ENCODE measurements around the gene MRPL50.

Gene MRPL50

GRCh38 chr9:101442318-101442717 lies 43.9 kb upstream of the MRPL50 start:
- Mint-ChIP-seq H3K4me3 (no peak overlapping the region), H3K4me1 (peaks cover 11% of the 10 kb centered on the region), H3K27me3 (ENCODE audit: low read depth) (no peaks in the 10 kb centered on the region), H3K9me3 (no peaks in the 10 kb centered on the region), H3K36me3 (ENCODE audit: low read depth) (no peaks in the 10 kb centered on the region), H3K27ac (no peak overlapping the region)
- TF ChIP-seq, protein P1, sequence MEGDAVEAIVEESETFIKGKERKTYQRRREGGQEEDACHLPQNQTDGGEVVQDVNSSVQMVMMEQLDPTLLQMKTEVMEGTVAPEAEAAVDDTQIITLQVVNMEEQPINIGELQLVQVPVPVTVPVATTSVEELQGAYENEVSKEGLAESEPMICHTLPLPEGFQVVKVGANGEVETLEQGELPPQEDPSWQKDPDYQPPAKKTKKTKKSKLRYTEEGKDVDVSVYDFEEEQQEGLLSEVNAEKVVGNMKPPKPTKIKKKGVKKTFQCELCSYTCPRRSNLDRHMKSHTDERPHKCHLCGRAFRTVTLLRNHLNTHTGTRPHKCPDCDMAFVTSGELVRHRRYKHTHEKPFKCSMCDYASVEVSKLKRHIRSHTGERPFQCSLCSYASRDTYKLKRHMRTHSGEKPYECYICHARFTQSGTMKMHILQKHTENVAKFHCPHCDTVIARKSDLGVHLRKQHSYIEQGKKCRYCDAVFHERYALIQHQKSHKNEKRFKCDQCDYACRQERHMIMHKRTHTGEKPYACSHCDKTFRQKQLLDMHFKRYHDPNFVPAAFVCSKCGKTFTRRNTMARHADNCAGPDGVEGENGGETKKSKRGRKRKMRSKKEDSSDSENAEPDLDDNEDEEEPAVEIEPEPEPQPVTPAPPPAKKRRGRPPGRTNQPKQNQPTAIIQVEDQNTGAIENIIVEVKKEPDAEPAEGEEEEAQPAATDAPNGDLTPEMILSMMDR (IDR thresholded peaks at IDR 0.05; ENCODE audit: unreplicated experiment in 3 of 3): no peak

DNA sequence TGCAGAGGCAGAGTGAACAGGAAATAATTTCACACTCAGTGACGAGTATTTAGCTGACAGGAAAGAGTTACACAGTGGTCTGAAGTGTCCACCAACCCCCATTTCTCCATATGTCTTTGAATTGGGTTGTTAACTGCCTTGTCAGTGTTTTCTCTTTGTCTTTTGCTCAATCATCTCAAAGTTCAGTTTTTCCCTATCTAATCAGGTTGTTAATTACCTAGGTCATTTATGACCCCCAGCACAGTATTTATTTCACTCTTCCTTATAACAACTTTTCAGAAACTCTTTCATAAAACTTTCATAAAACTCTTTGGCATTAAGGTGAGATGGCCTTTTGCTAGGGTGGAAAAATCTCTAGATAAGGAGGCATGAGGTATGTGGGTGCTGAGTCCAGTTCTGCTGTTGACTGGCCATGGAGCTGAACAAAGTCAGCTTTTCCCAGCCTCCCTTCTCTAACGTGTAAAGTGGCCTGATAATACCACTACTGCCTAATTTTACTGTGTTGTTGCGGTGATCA lies 42.4 kb upstream of the MRPL50 start:
- Mint-ChIP-seq H3K9me3 (no peaks in the 10 kb centered on the region), H3K27me3 (ENCODE audit: low read depth) (no peaks in the 10 kb centered on the region), H3K4me3 (no peak overlapping the region), H3K27ac (no peak overlapping the region), H3K36me3 (ENCODE audit: low read depth) (no peaks in the 10 kb centered on the region), H3K4me1 (peaks cover 11% of the 10 kb centered on the region)
- TF ChIP-seq, protein P1 (IDR thresholded peaks at IDR 0.05; ENCODE audit: unreplicated experiment in 3 of 3): no peak

GRCh38 chr9:101438523-101438922 lies 40.1 kb upstream of the MRPL50 start:
- TF ChIP-seq, protein P1 (IDR thresholded peaks at IDR 0.05; ENCODE audit: unreplicated experiment in 3 of 3): no peak
- Mint-ChIP-seq H3K4me1 (peaks cover 7% of the 10 kb centered on the region), H3K9me3 (no peaks in the 10 kb centered on the region), H3K27me3 (ENCODE audit: low read depth) (no peaks in the 10 kb centered on the region), H3K27ac (no peak overlapping the region), H3K36me3 (ENCODE audit: low read depth) (no peaks in the 10 kb centered on the region), H3K4me3 (no peak overlapping the region)

GRCh38 chr9:101437806-101438232 lies 39.4 kb upstream of the MRPL50 start:
- Mint-ChIP-seq H3K27me3 (ENCODE audit: low read depth) (no peaks in the 10 kb centered on the region), H3K9me3 (no peaks in the 10 kb centered on the region), H3K4me3 (no peak overlapping the region), H3K27ac (no peak overlapping the region), H3K36me3 (ENCODE audit: low read depth) (no peaks in the 10 kb centered on the region), H3K4me1 (peaks cover under 1% of the 10 kb centered on the region)
- TF ChIP-seq, protein P1 (IDR thresholded peaks at IDR 0.05; ENCODE audit: unreplicated experiment in 3 of 3): no peak

DNA sequence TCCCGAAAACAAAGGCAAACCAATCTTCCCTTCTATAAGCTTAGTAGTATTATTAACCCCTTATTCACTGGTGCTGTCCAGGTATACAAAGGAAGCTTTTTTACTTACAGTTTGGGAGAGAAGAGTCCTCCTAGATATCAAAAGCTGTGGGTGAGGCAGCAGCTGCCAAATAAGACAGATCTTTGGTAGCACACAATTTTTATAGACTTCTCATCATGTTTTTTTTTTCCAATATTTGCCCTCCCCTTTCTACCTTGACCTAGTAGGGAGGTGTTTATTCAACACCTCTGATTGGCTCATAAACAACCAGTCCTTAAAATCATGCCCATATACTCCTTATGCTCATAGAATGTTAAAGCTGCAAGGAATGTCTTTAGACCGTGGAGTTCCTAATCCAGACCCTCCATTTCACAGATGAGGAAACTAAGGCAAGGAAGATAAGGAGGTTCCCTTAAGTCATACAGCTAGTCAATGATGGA lies 37.2 kb upstream of the MRPL50 start, which contains the start of gene ALDOB:
ALDOB (minus strand) TSS at position 174 of the 479 bp plus-strand sequence. CDS start 4,887 bp downstream, outside the sequence.
- H3K27me3 Mint-ChIP-seq (ENCODE audit: low read depth): peaks cover 3% of the 10 kb centered on the region
- no peak within 1 kb of the TSS for H3K4me3 Mint-ChIP-seq
- no peaks in the 10 kb centered on the region for H3K9me3 Mint-ChIP-seq
- TF ChIP-seq, protein P1 (IDR thresholded peaks at IDR 0.05; ENCODE audit: unreplicated experiment in 3 of 3): no peak
- H3K36me3 Mint-ChIP-seq (ENCODE audit: low read depth): no peaks in the 10 kb centered on the region
- no peak within 1 kb of the TSS for H3K27ac Mint-ChIP-seq
- H3K4me1 Mint-ChIP-seq: no peaks in the 10 kb centered on the region

DNA sequence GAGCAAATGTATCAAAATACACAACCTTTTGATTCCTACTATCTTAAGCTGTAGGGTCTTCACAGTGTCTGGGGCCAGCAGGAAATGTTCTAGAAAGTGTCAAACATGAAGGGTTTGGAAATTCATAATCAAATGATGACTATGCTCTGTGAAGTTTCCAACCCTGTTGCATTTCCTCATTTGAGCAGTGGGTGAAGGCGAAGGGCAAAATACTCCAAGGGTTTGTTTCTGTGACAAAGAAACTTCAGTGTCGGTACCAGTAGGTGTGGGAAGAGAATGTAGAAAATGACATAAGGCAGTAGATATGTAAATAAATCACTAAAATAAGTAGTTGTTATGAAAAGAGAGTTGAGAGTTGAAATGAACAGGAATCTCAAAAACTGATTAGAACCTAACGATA lies 36.6 kb upstream of the MRPL50 start:
- Mint-ChIP-seq H3K4me1 (no peaks in the 10 kb centered on the region), H3K27ac (no peak overlapping the region), H3K4me3 (no peak overlapping the region), H3K27me3 (ENCODE audit: low read depth) (peaks cover 3% of the 10 kb centered on the region), H3K9me3 (no peaks in the 10 kb centered on the region), H3K36me3 (ENCODE audit: low read depth) (no peaks in the 10 kb centered on the region)
- TF ChIP-seq, protein P1 (IDR thresholded peaks at IDR 0.05; ENCODE audit: unreplicated experiment in 3 of 3): no peak
